ENCODE data around the gene CPA4.
A peak's percentile ranks its signal among the peaks of the same experiment; 100 is the strongest.

The CPA4 gene

GRCh38 chr7:130366564-130366963 lies 73.6 kb downstream of the CPA4 start:
- DNase-seq = no peak

- DNase-seq = peak in 1 of 5 donors; percentile 19
Measured at GRCh38 chr7:130367088-130367755, 74.3 kb downstream of the CPA4 start.

- no peak for DNase-seq
Measured at GRCh38 chr7:130367836-130368746, 75.1 kb downstream of the CPA4 start.

DNA sequence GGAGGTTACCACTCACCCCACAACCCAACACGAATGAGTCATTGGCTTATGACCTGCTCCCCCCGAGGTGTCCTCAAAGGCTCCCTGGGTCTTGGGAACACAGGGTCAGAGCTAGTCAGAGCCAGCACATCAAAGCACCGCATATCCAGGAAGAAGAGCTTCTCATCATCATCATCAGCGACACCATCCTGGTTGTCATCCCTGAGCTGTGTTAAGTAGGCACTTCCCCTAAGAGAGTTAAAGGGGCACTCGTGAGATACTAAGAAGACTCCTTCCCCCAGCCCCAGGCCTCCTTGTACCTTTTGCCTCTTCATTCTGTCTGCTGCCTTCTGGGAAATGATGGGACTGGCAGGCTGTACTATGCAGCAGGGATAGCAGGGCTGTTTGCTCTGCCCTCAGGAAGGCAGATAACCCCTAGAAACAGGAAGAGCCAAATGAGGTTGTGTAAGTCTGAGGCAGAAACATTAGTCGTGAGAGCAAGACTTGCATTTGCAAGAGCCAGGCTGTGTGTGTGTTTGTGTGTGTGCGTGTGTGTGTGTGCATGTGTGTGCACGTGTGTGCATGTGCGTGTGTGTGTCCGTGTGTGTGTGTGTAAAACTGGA lies 76.2 kb downstream of the CPA4 start:
- DNase-seq = no peak

GRCh38 chr7:130369831-130370550 lies 77.0 kb downstream of the CPA4 start:
- no peak for DNase-seq

DNA sequence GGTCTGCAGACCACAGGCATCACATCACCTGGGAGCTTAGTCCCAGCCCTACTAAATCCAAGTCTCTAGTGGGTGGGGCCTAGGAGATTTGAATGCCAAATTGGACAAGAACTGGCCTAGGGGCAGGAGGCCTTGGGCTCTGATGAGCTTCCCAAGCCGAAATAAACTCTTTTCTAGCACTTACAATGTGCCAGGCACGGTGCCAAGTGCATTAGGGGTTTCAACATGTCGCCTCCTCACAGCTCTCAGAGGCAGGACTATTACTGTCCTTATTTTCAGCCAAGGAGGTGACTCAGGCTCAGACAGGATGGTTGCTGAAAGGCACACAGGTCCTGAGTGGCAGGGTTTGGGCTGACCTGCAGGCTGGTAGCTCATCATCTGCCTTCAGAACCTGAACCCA lies 78.1 kb downstream of the CPA4 start:
- no peak for DNase-seq

DNA sequence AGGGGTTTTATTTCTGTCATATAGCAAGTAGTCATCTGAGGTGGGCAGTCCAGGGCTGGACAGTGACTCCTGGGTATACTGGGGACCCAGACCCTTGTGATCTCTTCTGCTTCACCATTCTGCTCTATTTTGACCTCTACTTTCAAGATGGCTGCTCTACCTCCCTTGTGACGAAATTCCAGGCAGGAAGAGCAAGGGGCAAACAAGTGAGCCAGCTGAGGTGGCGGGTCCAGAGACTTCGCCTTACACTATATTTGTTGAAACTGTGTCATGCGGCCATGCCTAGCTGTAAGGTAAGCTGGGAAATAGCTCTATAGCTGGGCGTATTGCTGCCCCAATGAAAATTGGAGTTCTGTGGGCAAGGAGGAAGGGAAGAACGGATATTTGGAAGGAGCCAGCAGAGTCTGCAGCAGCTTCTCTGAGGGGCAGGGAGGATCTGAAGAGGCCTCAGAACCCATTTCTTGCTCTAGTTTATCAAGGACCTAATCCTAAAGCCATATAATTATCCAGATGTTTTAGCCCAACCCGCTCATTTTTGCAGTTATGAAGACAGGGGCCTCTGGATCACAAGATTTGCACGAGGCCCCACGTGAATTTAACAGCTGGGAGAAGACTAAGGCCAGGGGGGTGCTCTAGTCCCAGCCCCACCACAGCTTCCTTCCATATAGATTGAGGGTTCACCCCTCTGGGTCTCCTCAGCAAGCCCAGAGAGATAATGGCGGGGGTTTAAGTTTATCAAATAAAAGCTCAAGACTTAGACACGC lies 79.6 kb downstream of the CPA4 start:
- no peak for DNase-seq

Data from T-helper 1 cell (primary cell).